ENCODE data around the gene TMEM19. TPM values are rescaled to one million over a fixed set of nuclear protein-coding genes. Genes with fewer than 3 reads are reported as not detected.

The TMEM19 gene
- total and polyA plus RNA-seq, 9 donors = 3.9 to 16.1 (median 11.2) TPM

- intact Hi-C loops (cut with DNase I) = no loop called here
- H3K4me1 ChIP-seq (ENCODE audit: insufficient read depth) = no peaks in the 10 kb centered on the region
- no peak overlapping the region for H3K27ac ChIP-seq
- 13 to 53% (median 15%) methylated on average over 3 of the region's 3 CpGs for WGBS, 3 donors
- no peak for DNase-seq
- no peak for TF ChIP-seq CTCF (IDR thresholded peaks at IDR 0.05)
- TF ChIP-seq POLR2A (IDR thresholded peaks at IDR 0.05) = no peak
- TF ChIP-seq EP300 (IDR thresholded peaks at IDR 0.05) = no peak
- no peak overlapping the region for H3K4me3 ChIP-seq
- no peaks in the 10 kb centered on the region for H3K9me3 ChIP-seq
- no peaks in the 10 kb centered on the region for H3K27me3 ChIP-seq
- no peaks in the 10 kb centered on the region for H3K36me3 ChIP-seq
These were observed 39.1 kb downstream of the TMEM19 start for GRCh38 chr12:71725011-71725410.

- no peaks in the 10 kb centered on the region for H3K36me3 ChIP-seq
- WGBS, 3 donors = 77 to 80% (median 80%) methylated on average over 2 of the region's 2 CpGs
- no peak overlapping the region for H3K4me3 ChIP-seq
- no peaks in the 10 kb centered on the region for H3K4me1 ChIP-seq (ENCODE audit: insufficient read depth)
- intact Hi-C loops (cut with DNase I) = no loop called here
- H3K27ac ChIP-seq = no peak overlapping the region
- H3K9me3 ChIP-seq = no peaks in the 10 kb centered on the region
- TF ChIP-seq EP300 (IDR thresholded peaks at IDR 0.05) (no peak), CTCF (IDR thresholded peaks at IDR 0.05) (no peak), POLR2A (IDR thresholded peaks at IDR 0.05) (no peak)
- DNase-seq = no peak
- no peaks in the 10 kb centered on the region for H3K27me3 ChIP-seq
These were observed 40.7 kb downstream of the TMEM19 start for GRCh38 chr12:71726548-71726947.

GRCh38 chr12:71727958-71728357 lies 42.1 kb downstream of the TMEM19 start:
- intact Hi-C loops (cut with DNase I) = no loop called here
- WGBS, 3 donors = 72 to 84% (median 81%) methylated on average over 5 of the region's 5 CpGs
- Histone ChIP-seq H3K27me3 (no peaks in the 10 kb centered on the region), H3K4me1 (ENCODE audit: insufficient read depth) (no peaks in the 10 kb centered on the region), H3K36me3 (no peaks in the 10 kb centered on the region), H3K9me3 (no peaks in the 10 kb centered on the region), H3K27ac (no peak overlapping the region), H3K4me3 (no peak overlapping the region)
- no peak for DNase-seq
- TF ChIP-seq CTCF (IDR thresholded peaks at IDR 0.05) (no peak), POLR2A (IDR thresholded peaks at IDR 0.05) (no peak), EP300 (IDR thresholded peaks at IDR 0.05) (no peak)

- intact Hi-C loops (cut with DNase I) = no loop called here
These were observed 45.1 kb downstream of the TMEM19 start for GRCh38 chr12:71730936-71731335.

More at GRCh38 chr12:71730936-71731335, 45.1 kb downstream of the TMEM19 start:
- H3K36me3 ChIP-seq = no peaks in the 10 kb centered on the region
- 75 to 84% (median 76%) methylated on average over 7 of the region's 7 CpGs for WGBS, 3 donors
- no peak overlapping the region for H3K27ac ChIP-seq
- H3K9me3 ChIP-seq = no peaks in the 10 kb centered on the region
- no peak overlapping the region for H3K4me3 ChIP-seq
- H3K27me3 ChIP-seq = no peaks in the 10 kb centered on the region
- DNase-seq = no peak
- H3K4me1 ChIP-seq (ENCODE audit: insufficient read depth) = no peaks in the 10 kb centered on the region
- TF ChIP-seq CTCF (IDR thresholded peaks at IDR 0.05) (no peak), POLR2A (IDR thresholded peaks at IDR 0.05) (no peak), EP300 (IDR thresholded peaks at IDR 0.05) (no peak)
